HCT116 (cell line): ENCODE data around the gene KDM5A.

Experiments used
- CEBPB ChIP-seq: IDR thresholded peaks from 2 replicates; pipeline ENCODE4 v1.6.1; 2012; ENCODE audit warnings: low read depth
- CTCF ChIP-seq, 3 experiments: fragments of 200-600 bp in 1 of 3; sonication (generic) in 1 of 3; IDR thresholded peaks in 2 of 3; conservative IDR thresholded peaks in 1 of 3; 2 replicates each; pipeline ENCODE4 v1.5.1; 2012 to 2017; ENCODE audit warnings: low read depth in 2 of 3, low read length in 2 of 3, antibody characterized with exemption in 1 of 3, borderline replicate concordance in 1 of 3, control low read depth in 1 of 3, mild to moderate bottlenecking in 1 of 3, mixed read lengths in 1 of 3, mixed run types in 1 of 3, moderate library complexity in 1 of 3; ENCODE audit not compliant: insufficient read depth in 1 of 3
- EGR1 ChIP-seq: IDR thresholded peaks from 2 replicates; pipeline ENCODE4 v1.6.1; 2012; ENCODE audit warnings: low read depth
- ELF1 ChIP-seq: IDR thresholded peaks from 2 replicates; pipeline ENCODE4 v1.6.1; 2012; ENCODE audit warnings: low read depth, borderline replicate concordance
- EZH2 ChIP-seq: fragments of 200-600 bp; sonication (generic); IDR thresholded peaks from 2 replicates; pipeline ENCODE4 v1.6.1; 2017; ENCODE audit warnings: antibody characterized with exemption, mixed run types
- EZH2phosphoT487 ChIP-seq: fragments of 200-600 bp; IDR thresholded peaks from 2 replicates; pipeline ENCODE4 v1.6.1; 2018; ENCODE audit warnings: antibody characterized with exemption, borderline replicate concordance
- JUND ChIP-seq: IDR thresholded peaks from 2 replicates; pipeline ENCODE4 v1.6.1; 2012
- MAX ChIP-seq: IDR thresholded peaks from 2 replicates; pipeline ENCODE4 v1.6.1; 2012
- POLR2A ChIP-seq: IDR thresholded peaks from 2 replicates; pipeline ENCODE4 v1.7.0; 2011; ENCODE audit warnings: borderline replicate concordance; ENCODE audit not compliant: insufficient read depth, insufficient read length; ENCODE audit errors: extremely low read depth
- POLR2AphosphoS5 ChIP-seq: IDR thresholded peaks from 2 replicates; pipeline ENCODE4 v1.6.1; 2011; ENCODE audit warnings: mild to moderate bottlenecking, low read depth, low read length, moderate library complexity
- RAD21 ChIP-seq: IDR thresholded peaks from 2 replicates; pipeline ENCODE4 v1.6.1; 2012; ENCODE audit warnings: low read depth, mild to moderate bottlenecking

DNA sequence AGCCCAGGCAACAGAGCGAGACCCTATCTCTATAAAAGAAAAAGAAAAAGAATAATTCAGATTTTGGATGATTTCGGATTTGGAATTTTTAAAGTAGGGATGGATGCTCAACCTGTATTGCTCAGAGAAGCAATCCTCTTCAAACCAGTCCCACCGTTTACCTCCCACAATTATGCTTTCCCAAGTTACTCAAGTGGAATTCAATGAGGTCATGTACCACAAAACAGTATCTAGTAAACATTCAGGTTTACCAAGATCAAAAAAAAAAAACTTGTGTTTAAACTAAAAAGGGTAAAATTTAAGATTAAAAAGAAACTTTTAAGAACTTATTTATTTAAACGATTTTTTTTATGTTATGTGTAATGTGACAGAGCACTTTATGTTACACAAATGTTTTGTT is 2.5 kb downstream of the KDM5A start:
- TF ChIP-seq MAX: no peak
- TF ChIP-seq POLR2A: no peak
- no peak for TF ChIP-seq CTCF (IDR thresholded peaks at IDR 0.05 in 2 of 3, conservative IDR thresholded peaks at IDR 0.05 in 1 of 3; ENCODE audit: borderline replicate concordance in 1 of 3, insufficient read depth in 1 of 3, low read depth in 2 of 3, low read length in 2 of 3)
- no peak for TF ChIP-seq CEBPB
- TF ChIP-seq JUND: no peak
- TF ChIP-seq EGR1: no peak
- no peak for TF ChIP-seq RAD21
- no peak for TF ChIP-seq POLR2AphosphoS5
- TF ChIP-seq EZH2: no peak
- TF ChIP-seq EZH2phosphoT487: no peak
- TF ChIP-seq ELF1: no peak
